ENCODE data around the gene ZER1.

ZER1 gene

DNA sequence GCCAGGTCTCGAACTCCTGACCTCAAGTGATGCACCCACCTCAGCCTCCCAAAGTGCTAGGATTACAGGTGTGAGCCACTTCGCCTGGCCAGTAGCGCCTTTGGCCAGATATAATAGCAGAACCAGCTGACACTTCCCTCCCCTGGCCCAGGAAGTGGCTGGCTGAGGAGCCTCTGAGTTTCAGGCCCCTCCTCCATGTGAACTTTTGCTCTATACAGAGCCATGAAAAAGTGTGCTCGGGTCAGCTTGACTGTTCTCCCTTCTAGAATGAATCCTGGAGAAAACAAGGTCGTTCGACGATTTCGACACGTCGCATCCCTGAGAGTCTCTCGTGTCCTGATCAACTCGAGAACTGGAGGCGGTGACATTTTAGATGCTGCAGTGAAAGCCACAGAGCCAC is 39.2 kb downstream of the ZER1 start:
- no peak for DNase-seq

DNA sequence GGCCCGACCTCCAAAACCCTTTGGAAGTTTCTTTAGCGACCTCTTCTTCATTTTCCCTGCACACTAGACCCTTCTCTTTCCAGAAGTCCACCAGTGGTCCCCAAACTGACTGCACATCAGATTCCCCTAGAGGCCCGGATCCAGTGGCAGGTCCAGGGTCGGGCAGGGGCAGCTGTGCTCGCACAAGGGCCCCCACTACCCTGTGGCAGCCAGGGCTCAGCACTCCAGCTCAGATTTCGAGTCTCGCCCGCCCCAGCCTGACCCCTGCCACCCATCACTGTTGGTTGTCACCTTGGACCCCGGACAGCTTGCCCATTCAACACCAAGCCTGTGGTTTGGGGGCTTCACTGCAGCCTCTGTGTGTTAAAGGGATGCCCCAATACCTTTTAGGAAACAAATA is 40.0 kb downstream of the ZER1 start:
- DNase-seq, result no peak

DNA sequence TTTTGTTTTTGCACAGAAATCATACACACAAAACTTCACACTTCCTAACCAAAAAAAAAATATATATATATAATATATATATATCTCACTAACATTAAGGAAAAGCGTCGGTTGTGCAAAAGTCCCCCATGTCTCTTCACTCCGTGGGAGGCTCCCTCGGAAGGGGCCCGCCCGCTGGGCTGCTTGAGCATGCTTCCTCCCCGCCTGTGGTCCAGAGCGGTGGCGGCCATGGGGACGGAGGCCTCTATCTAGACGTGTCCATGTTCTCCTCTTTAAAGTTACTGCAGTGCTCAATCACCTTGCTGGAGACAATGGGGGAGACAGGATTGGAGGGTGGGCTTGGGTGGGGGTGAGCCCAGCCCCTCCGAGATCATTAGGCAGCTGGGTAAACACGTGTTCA is 40.6 kb downstream of the ZER1 start:
- DNase-seq, result no peak

DNA sequence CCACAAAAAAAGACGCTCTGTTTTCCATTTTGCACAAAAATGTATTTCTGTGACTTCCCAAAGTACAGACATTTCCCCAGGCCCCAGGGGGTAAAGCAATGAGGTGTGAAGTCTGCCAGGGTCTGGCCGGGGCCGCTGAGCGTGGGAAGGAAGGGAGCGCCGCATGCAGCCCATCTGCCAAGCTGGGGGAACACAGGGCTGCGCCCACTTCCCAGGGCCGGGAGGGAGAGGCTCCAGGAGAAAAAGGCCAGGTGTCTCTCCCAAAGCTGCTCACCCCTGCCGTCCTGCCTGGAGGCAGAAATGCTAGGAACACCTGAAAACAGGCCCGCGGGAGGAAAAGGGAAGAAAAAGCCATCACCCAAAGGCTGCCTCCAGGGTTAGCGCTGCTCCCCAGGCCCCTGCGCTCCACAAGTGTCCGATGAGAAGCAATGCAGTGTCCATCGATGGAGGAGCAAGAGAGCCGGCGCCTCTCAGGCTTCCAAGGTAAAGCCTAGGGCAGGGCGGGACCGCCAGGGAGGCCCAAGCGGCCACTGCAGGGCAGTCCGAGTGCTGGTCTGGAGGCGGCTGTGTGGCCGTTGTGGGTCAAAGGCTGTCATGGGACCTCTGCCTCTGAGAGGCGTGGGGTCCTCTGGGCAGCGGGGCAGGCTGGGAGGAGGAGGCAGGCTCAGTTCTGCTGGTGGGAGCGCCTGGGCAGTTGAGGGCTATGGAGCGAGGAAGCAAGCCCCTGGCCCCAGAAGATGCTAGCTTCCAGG is 41.8 kb downstream of the ZER1 start:
- no peak for DNase-seq

DNA sequence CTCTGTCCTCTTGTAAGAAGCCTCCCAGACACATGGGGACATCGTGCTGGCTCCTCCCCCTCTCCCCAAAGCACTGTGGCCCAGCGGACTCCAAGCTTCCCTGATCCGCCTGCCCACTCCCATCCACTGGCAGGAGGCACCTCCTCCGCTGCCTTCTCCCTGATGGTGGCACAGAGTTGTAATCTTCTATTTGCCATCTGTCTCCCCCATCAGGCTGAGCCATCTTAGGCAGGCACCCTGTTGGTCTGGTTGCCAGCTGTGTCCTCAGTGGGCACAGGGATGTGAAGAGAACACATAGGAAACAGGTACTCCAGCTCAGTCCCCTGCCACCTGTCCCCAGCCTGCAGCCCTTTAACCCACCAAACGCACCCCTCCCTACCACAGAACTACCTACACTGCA is 42.4 kb downstream of the ZER1 start:
- DNase-seq, result no peak

DNA sequence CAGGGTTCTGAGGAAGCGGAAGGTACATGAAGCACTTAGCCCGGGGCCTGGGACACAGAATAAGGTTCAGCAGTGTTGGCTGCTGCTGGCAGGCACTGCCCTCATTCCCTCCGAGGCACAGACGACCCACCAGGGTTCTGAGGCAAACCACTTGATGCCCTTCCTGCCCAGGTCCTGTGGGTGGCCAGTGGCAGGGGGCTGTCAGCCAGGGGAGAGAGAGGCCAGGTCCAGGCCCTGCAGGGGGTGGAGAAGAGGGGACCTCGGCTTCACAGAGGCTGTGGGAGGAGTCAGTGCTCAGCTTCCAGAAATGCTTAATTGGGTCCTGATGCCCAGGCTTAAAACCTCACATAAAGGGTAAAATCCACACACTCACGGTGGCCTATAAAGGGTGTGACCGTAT is 43.4 kb downstream of the ZER1 start:
- no peak for DNase-seq

DNA sequence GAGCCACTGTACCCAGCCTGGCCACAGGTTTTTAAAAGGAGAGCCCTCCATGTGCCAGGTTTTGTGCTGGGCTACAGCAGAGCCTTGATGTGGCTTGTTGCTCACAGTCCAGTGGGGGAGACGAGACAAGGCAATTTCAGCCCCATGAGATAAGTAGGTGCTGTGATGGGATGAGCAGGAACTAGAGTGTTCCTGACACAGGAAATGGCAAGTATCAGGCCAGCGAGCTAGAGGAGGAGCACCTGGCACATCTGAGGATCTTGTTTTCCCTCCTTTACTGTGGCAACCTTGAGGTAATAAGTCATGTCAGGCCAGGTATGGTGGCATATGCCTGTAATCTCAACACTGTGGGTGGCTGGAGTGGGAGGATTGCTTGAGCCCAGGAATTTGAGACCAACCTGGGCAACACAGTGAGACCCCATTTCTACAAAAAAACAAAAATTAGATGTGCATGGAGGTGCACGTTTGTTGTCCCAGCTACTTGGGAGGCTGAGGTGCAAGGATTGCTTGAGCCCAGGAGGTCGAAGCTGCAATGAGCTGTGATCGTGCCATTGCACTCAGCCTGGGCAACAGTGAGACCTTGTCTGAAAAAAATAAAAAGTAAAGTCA is 44.0 kb downstream of the ZER1 start:
- no peak for DNase-seq

DNA sequence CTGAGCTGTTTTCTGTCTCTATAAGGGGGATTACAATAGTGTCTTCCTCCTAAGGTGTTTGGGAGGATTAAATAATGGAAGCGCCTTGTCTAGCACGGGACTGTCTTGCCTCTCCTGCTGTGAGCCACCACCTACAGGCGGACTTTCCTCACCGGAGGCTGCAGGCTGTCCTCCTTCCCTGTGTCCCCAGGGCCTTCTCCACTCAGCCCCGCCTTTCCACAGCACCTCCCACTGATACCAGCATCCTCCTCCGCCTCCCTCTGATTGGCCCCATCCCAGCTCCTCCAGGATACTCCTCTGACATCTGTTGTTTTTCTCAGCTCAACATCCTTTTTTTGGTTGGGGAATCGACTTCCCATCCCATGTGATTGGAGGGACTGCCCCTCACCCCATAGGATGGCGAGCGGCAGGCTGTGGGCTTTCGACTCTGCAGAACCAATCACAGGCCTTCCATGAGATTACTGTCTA is 46.9 kb downstream of the ZER1 start:
- DNase-seq, result peak; percentile 70

DNA sequence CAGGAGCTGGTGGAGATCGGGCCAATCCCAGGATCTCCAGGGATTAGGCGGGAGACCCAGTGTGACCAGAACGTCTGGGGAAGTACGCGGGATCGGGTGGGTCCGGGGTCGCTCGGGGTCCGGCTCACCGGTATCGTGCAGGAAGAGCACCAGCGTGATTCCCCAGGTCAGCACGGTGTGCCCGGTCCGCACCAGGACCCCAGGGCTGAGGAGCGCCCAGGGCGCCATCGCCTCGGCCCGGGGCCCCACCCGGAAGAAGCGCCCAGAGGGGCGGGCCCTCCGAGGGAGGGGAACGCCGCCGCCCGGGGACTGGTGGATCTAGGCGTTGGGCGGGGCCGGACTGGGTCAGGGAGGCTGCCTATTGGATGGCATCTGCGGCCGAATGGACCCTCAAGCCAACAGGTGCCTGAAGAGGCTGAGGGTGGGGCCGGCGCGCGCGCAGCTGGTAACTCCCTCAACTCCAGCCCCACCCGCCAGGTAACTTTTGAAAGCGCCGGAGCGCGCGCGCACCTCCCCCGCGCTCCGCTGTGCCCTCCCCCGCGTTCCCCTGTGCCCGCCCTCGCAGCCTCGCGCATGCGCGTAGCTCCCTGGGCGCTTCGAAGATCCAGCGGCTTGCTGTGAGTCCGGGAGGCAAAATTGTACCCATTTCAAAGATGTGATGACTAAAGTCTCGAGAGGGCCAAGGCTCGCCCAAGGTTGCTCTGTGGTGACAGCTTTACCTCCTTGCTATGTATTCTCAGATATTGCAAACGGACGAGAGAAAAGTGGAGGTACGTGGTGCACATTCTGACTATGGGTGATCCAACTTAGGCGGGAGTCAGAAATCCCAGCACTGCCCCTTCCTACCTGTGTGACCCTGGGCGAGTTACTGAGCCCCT is 47.6 kb downstream of the ZER1 start, which contains the start of gene ZDHHC12:
Gene ZDHHC12, minus strand, starts transcription at position 262 of the 878 bp plus-strand sequence. Its CDS starts 34 bp downstream, at position 228.
- peak; percentile 89 for DNase-seq

DNA sequence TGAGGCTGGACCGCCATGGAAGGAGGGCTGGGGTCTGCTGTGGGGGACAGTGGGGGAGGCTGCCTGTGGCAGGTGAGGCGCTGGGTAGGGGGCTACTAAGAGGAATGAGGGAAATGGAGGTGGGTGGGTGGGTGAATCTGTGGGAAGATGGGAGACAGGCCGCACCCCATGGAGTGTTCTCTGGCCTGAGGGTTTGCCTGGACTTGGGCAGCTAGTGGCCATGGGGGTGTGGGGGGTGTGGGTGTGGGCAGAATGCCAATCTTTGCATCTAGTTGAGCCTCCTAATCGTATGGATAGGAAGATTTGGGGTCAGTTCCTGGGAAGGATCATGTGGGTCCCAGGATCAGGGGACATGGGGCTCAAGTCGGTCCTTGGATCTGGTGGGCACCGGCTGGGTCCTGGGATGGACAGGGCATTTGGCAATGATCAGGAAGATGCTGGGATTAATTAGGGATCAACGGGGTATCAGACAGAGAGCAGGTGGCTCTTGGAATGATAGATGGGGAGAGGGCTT is 48.3 kb downstream of the ZER1 start:
- no peak for DNase-seq

DNA sequence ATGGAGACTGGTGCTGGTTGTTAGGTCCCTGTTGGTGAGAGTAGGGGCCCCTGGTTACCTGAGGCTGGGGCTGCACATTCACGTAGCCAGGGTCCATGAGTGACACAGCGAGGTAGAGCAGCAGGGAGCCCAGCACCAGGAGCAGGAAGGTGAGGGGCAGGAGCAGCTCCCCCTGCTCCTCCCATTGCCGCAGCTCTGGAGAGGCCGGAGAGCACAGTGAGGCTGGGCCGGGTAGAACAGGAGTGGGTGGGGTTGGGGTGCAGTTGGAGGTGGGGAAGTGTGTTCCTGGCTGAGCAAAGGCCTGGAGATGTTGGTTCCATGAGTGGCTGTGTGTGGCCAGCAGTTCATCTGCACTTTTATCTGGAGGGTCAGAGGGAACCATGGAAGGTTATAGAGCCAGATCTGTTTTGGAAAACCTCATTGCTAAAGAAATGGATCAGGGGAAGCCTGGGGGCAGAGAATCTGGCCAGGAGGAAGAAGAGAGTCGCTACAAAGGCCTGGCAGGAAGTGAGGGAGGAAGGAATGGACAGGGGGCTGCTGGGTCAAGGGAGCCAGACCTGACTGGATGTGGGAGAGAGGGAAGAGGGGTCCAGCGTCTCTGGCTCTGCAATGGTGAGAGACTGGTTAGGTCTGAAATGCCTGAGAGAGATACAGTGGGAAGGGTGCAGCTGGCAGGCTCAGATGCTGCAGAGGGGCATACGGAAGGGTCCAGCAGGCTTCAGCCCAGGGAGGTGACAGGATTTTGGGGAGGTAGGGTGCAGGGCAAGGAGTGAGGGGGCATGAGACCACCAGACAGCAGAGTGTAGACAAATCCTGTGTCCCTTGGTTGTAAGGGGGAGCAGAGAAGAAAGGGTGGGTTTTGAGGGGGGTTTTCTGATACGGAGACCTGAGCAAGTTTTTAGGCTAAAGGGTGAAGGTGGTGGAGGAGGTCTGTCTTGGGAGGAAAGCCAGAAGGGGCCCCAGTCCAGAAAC is 49.1 kb downstream of the ZER1 start:
- no peak for DNase-seq

DNA sequence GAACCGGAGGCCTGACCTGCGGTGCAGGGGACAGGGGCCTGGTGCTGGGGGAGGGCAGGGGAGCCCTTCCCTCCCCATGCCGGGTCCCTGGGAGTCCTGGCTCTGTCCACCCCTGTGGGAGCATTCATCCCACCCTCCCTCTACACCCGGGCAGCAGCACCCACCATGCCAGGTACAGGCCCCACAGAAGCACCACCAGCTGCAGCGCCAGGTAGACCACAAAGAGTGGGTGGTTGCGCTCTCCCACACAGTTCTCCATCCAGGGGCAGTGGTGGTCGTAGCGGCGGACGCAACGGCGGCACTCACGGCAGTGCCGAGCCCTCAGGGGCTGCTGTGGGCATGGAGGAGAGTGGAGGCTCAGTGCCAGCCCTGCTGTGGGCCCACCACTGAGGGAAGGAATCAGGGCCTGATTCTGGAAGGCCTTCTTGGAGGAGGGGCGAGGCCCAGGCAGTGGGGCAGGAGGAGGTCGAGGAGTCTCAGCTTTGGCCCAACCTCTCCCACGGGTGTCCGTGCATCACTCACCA is 50.2 kb downstream of the ZER1 start:
- no peak for DNase-seq

DNA sequence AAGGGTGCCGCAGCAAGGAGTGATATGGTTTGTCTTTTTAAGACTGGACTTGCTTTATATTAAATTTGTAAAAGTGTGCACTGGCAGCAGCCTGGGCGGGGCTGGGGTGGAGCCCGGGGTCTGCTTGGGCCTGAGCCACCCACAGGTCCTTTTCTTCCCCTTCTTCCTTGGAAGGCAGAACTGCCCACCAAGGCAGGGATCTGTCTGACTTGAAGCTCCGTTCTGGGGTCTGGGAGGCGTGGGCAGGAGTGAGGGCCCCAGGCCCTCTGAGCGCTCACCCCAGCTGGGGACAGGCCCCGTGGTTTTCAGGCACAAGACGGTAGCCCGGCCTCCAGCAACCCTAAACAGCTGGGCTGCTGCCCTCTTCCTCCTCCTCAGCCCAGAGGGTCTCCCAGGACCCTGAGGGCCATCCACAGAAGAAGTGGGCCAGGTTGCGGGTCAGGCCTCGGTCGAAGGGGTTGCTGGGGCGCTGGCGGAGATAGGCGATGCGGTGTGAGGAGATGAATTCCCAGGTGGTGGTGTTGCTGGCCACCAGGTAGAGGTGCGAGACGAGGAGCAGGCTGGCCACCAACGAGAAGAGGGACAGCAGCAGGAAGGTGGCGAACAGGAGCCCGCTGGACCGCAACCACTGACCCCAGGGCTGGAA is 50.8 kb downstream of the ZER1 start:
- no peak for DNase-seq

DNA sequence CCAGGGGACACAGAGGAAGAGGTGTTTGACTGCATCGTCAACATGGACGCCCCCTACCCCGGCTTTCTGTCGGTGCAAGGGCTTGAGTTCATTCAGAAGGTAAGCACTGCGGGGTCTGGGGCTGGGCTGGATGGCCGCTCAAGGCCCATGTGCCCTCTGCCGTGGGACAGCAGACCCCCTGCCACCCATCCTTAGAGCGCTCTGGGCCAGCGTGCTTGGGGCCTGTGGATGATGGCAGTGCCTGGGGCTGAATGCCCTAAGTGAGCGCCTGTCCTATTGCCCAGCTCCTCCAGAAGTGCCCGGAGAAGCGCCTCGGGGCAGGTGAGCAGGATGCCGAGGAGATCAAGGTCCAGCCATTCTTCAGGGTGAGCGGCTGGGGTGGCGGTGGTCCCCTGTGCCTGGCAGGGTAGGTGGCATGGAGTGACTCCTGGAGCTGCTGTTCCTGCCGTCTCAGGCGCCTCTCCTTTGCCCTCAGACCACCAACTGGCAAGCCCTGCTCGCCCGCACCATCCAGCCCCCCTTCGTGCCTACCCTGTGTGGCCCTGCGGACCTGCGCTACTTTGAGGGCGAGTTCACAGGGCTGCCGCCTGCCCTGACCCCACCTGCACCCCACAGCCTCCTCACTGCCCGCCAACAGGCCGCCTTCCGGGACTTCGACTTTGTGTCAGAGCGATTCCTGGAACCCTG is 51.7 kb downstream of the ZER1 start:
- DNase-seq, result no peak

DNA sequence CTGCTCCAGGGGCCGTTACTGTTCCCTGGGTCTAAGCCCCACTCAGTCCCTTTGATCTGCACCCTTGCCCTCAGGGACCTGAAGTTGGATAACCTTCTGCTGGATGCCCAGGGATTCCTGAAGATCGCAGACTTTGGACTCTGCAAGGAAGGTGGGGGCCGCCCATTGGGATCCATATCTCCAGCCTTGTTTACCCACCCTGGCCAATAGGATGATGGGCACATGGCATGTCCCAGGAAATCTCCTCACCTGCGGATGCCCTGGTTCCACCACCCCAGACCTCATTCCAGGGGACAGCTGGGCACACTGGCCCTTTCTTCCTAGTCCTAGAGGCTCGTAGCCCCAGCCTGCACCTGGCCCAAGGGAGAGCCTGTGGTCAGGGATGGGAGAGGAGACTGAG is 53.3 kb downstream of the ZER1 start:
- no peak for DNase-seq

DNA sequence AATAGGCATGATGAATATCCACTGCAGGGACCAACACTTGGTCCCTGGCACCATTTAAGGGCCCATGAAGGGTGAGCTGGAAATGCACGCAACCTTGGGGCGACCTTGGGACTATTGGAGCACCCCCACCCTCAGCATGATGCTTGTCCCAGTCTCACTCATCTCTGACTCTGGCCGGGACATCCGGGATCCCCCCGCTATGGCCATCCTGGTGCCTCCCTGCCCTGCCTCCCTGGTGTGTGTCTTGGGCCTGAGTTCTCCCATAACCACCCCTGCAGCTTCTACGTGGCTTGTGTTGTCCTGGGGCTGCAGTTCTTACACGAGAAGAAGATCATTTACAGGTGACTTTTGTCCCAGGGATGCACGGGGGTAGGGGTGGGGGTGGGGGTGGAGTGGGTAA is 53.7 kb downstream of the ZER1 start:
- DNase-seq, result no peak

DNA sequence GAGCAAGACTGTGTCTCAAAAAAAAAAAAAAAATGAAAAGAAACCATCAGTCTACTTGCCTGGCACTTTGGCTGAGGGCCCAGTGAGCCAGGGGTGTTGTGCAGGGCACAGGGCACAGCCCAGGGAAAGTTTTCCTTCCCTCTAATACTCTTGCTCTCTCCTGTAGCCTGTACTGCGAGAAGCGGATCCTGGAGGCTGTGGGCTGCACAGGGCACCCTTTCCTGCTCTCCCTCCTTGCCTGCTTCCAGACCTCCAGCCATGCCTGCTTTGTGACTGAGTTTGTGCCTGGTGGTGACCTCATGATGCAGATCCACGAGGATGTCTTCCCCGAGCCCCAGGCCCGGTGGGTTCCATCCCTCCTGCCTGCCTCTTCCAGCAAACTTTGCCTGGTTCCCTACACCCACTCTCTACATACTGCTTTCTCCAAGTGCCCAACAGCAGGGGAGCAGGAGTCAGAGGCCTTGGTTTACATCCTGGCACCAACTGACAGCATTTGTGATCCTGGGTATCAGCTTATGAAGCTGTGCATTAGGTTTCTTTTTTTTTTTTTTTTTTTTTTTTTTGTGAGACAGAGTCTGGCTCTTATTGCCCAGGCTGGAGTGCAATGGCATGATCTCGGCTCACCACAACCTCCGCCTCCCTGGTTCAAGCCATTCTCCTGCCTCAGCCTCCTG is 55.0 kb downstream of the ZER1 start:
- no peak for DNase-seq

DNA sequence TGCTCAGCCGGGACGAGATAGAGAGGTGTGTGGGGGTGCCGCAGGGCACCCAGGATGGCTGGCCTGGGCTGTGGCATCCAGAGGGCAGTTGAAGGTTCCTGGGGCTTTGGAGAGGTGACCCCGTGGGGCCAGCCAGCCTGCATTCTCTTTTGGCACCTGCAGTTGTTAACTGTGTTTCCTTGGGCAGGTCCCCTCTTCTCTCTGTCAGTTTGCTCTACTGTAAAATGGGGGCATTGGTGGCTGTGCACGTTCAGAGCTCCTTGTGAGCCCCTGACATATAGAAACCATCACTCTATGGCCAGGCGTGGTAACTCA is 56.3 kb downstream of the ZER1 start:
- no peak for DNase-seq

DNA sequence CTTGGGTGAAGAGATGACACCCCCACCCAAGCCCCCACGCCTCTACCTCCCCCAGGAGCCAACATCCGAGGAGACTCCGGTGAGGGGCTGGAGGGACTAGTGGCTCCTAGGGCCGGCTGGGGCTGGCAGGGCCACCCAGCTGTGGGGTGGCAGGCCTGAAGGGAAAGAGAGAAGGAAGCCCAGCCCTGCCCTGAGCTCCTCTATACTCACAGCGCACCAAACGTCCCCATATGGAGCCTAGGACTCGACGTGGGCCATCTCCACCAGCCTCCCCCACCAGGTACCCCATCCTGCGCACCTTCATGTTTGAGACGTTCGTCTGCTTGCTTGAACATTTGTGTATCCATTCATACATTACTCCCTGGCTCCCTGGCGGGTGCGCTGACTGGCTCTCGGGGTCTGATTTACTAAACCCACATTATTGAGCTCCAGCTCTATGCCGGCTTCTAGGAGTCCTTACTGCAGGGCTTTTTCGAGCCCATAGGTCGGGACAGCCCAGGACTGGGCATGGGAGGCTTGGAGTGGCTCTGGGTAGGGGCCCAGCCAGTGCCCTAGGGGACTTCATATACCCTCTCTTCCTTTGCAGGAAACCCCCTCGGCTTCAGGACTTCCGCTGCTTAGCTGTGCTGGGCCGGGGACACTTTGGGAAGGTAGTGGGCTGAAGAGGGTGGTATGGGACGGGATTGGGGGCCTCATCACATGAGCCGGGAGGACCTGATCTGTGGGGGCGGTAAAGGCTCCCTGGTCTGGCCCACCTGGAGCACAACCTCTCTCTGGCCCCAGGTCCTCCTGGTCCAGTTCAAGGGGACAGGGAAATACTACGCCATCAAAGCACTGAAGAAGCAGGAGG is 56.9 kb downstream of the ZER1 start:
- DNase-seq, result no peak
